Measurements from ENCODE around the gene CHD9. TPM values are rescaled to one million over a fixed set of nuclear protein-coding genes. Genes with fewer than 3 reads are reported as not detected.

The CHD9 gene
- total and polyA plus RNA-seq, 9 of the 15 experiments (the other 6 are each of a cell fraction or from before 2014, with no cell fraction given), result 29.0 to 69.3 (median 40.6) TPM

DNA sequence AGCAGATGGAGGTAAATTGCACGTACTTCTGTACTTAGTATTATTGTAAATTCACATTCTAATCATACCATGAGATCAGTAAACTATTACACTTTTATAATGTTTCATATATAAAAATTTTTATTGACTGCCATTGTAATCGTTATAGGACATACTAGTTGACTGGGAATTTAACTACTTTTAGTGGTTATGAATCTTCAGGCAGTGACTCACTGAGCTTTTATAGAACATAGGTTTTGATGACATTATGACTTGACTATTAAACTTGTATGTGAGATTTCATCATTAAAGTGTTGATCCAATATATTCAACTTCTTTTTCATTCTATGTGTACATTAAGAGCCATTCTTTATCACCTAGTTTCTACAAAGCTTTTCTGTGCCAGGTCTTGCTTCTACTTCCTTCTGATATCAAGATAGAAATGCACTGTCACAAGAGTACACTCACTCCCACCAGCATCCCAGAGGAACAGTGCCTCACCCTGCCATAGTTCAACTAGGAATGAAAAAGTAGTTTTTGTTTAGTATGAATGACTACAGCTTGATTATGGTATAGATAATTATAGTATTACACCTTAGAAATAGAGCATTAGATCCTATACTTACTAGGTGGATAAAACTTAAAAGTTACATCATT is 237.1 kb downstream of the CHD9 start:
- intact Hi-C loops (cut with micrococcal nuclease) (no loop called here), in situ Hi-C loops (cut with MboI) (no loop called here)
- no peaks in the 10 kb centered on the region for H4K20me1 ChIP-seq (replicated peaks; ENCODE audit: control insufficient read depth, insufficient read depth, low read length)
- FAIRE-seq (no peak), DNase-seq (ENCODE audit: extremely low read depth in 1 of 4, low spot score in 3 of 4) (no peak), ATAC-seq (no peak)
- no peak overlapping the region for H2AFZ ChIP-seq (ENCODE audit: low read depth, low read length)
- H3K27me3 ChIP-seq (ENCODE audit: control insufficient read depth in 2 of 2, insufficient read depth in 2 of 2, low read length in 2 of 2), result no peaks in the 10 kb centered on the region
- 73% methylated on average over 2 of the region's 2 CpGs for WGBS (ENCODE audit: insufficient coverage, low coverage, missing lambda C conversion rate)
- CTCF ChIA-PET (ENCODE audit: low intra/inter-chr PET ratio), result no interaction called here
- no peaks in the 10 kb centered on the region for H3K9me1 ChIP-seq (ENCODE audit: control insufficient read depth, insufficient read depth, low read length)
- no peaks in the 10 kb centered on the region for H3K4me1 ChIP-seq (replicated peaks in 1 of 2; ENCODE audit: control insufficient read depth in 2 of 2, insufficient read depth in 2 of 2, low read length in 2 of 2)
- H3K4me2 ChIP-seq (ENCODE audit: insufficient read depth, low read length), result no peak overlapping the region
- H3K36me3 ChIP-seq (ENCODE audit: control insufficient read depth, insufficient read depth, low read length), result peaks cover 92% of the 10 kb centered on the region
- BruUV-seq (replicated peaks), result no TSS peak
- POLR2A ChIA-PET, result interaction anchor here (0.5 to 0.6 kb wide), 2 partner anchors 19 to 31 kb away, joined by 3 read pairs; no protein-coding TSS in a partner anchor
- no peaks in the 10 kb centered on the region for H3K79me2 ChIP-seq (ENCODE audit: control insufficient read depth, insufficient read depth, low read length)
- H3K9ac ChIP-seq (ENCODE audit: insufficient read depth in 1 of 2, low read depth in 2 of 2, low read length in 2 of 2), result no peak overlapping the region
- H3K4me3 ChIP-seq, result no peak overlapping the region
- no peaks in the 10 kb centered on the region for H3K9me3 ChIP-seq (replicated peaks; ENCODE audit: control insufficient read depth, insufficient read depth, low read depth, low read length)
- H3K27ac ChIP-seq (ENCODE audit: extremely low read depth, low read depth, low read length), result no peak overlapping the region
- TF ChIP-seq HDGF (IDR thresholded peaks at IDR 0.05) (no peak), MCM5 (IDR thresholded peaks at IDR 0.05; ENCODE audit: low read depth) (no peak), CEBPG (CRISPR knock-in tag; IDR thresholded peaks at IDR 0.05) (no peak), CEBPG (tag; conservative IDR thresholded peaks at IDR 0.05 in 1 of 2, IDR thresholded peaks at IDR 0.05 in 1 of 2) (0 out of 4 replicates have a peak, but pooled peaks of 1 of the 2 experiments have one; percentile 7)

DNA sequence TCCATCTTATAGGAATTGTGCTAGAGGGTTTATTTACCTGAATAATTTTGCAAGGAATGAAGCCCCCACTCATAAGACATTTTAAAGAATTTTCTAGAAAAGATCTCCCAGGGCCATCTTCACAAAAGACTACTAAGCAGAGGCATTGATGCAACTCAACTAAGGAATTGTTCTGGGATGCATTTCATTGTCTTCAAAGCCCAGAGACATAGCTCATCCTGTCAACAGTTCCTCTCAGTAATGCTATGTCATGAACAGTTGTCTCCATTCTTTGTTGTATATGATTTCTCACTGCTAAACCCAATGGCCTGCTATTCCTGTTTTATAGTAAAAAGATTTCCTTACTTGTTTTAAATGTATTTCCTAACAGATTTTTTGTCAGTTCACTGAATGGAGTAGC is 242.7 kb downstream of the CHD9 start:
- H3K9me3 ChIP-seq (replicated peaks; ENCODE audit: control insufficient read depth, insufficient read depth, low read depth, low read length), result no peaks in the 10 kb centered on the region
- no TSS peak for BruUV-seq (replicated peaks)
- H4K20me1 ChIP-seq (replicated peaks; ENCODE audit: control insufficient read depth, insufficient read depth, low read length), result no peaks in the 10 kb centered on the region
- ATAC-seq, result no peak
- in situ Hi-C loops (cut with MboI), result no loop called here
- ChIA-PET CTCF (ENCODE audit: low intra/inter-chr PET ratio) (no interaction called here), POLR2A (no interaction called here)
- H3K36me3 ChIP-seq (ENCODE audit: control insufficient read depth, insufficient read depth, low read length), result peaks cover 87% of the 10 kb centered on the region
- no peak overlapping the region for H3K27ac ChIP-seq (ENCODE audit: extremely low read depth, low read depth, low read length)
- no peaks in the 10 kb centered on the region for H3K9me1 ChIP-seq (ENCODE audit: control insufficient read depth, insufficient read depth, low read length)
- H3K79me2 ChIP-seq (ENCODE audit: control insufficient read depth, insufficient read depth, low read length), result no peaks in the 10 kb centered on the region
- no peaks in the 10 kb centered on the region for H3K4me1 ChIP-seq (replicated peaks in 1 of 2; ENCODE audit: control insufficient read depth in 2 of 2, insufficient read depth in 2 of 2, low read length in 2 of 2)
- FAIRE-seq, result no peak
- H3K4me2 ChIP-seq (ENCODE audit: insufficient read depth, low read length), result no peak overlapping the region
- H2AFZ ChIP-seq (ENCODE audit: low read depth, low read length), result no peak overlapping the region
- no peaks in the 10 kb centered on the region for H3K27me3 ChIP-seq (ENCODE audit: control insufficient read depth in 2 of 2, insufficient read depth in 2 of 2, low read length in 2 of 2)
- no peak overlapping the region for H3K9ac ChIP-seq (ENCODE audit: insufficient read depth in 1 of 2, low read depth in 2 of 2, low read length in 2 of 2)
- intact Hi-C loops (cut with micrococcal nuclease), result no loop called here
- DNase-seq (ENCODE audit: extremely low read depth in 1 of 4, low spot score in 3 of 4), result no peak
- no peak overlapping the region for H3K4me3 ChIP-seq
- TF ChIP-seq PCBP2 (IDR thresholded peaks at IDR 0.05; ENCODE audit: low read depth, low read length, poor library complexity, severe bottlenecking), result no peak
- no peak for TF ChIP-seq ZNF696 (CRISPR knock-in tag; conservative IDR thresholded peaks at IDR 0.05)
- TF ChIP-seq, protein P1, sequence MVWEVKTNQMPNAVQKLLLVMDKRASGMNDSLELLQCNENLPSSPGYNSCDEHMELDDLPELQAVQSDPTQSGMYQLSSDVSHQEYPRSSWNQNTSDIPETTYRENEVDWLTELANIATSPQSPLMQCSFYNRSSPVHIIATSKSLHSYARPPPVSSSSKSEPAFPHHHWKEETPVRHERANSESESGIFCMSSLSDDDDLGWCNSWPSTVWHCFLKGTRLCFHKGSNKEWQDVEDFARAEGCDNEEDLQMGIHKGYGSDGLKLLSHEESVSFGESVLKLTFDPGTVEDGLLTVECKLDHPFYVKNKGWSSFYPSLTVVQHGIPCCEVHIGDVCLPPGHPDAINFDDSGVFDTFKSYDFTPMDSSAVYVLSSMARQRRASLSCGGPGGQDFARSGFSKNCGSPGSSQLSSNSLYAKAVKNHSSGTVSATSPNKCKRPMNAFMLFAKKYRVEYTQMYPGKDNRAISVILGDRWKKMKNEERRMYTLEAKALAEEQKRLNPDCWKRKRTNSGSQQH (CRISPR knock-in tag; IDR thresholded peaks at IDR 0.05), result no peak
- TF ChIP-seq MED1 (CRISPR knock-in tag; IDR thresholded peaks at IDR 0.05; ENCODE audit: borderline replicate concordance), result no peak
- no peak for TF ChIP-seq NR1H2 (CRISPR knock-in tag; IDR thresholded peaks at IDR 0.05)
- no peak for TF ChIP-seq ZNF41 (CRISPR knock-in tag; conservative IDR thresholded peaks at IDR 0.05)
- no peak for TF ChIP-seq ZNF57 (CRISPR knock-in tag; IDR thresholded peaks at IDR 0.05)
- TF ChIP-seq CREB1 (IDR thresholded peaks at IDR 0.05), result no peak
- TF ChIP-seq CREB1 (CRISPR knock-in tag; IDR thresholded peaks at IDR 0.05), result no peak
- TF ChIP-seq RBBP5 (IDR thresholded peaks at IDR 0.05; ENCODE audit: borderline replicate concordance, insufficient read depth, low read length, poor library complexity, severe bottlenecking), result no peak
- TF ChIP-seq, protein P2, sequence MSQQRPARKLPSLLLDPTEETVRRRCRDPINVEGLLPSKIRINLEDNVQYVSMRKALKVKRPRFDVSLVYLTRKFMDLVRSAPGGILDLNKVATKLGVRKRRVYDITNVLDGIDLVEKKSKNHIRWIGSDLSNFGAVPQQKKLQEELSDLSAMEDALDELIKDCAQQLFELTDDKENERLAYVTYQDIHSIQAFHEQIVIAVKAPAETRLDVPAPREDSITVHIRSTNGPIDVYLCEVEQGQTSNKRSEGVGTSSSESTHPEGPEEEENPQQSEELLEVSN (IDR thresholded peaks at IDR 0.05; ENCODE audit: borderline replicate concordance in 1 of 2, extremely low read depth in 1 of 2, insufficient read depth in 1 of 2, insufficient read length in 1 of 2, low read depth in 1 of 2, low read length in 1 of 2, poor library complexity in 1 of 2, severe bottlenecking in 1 of 2), result no peak
